Endodermal cell (in vitro differentiated cells): ENCODE data around the gene SCUBE1. TPM values are rescaled to one million over a fixed set of nuclear protein-coding genes. Genes with fewer than 3 reads are reported as not detected.

Experiments
- DNase-seq: peaks from one replicate; pipeline ENCODE4 v3.0.0-alpha.2; 2017
- H3K27ac ChIP-seq: 2 replicates; pipeline ENCODE4 v1.5.1; 2013; ENCODE audit warnings: mild to moderate bottlenecking, low read depth, low read length, moderate library complexity
- H3K27me3 ChIP-seq: 2 replicates; pipeline ENCODE4 v1.6.1; 2013; ENCODE audit warnings: mild to moderate bottlenecking, low read length, moderate library complexity; ENCODE audit not compliant: insufficient read depth, control insufficient read depth, poor library complexity, severe bottlenecking
- H3K36me3 ChIP-seq: 2 replicates; pipeline ENCODE4 v1.7.0; 2013; ENCODE audit warnings: mild to moderate bottlenecking, low read length, moderate library complexity; ENCODE audit not compliant: control insufficient read depth, insufficient read depth
- H3K4me1 ChIP-seq: one replicate; pipeline ENCODE4 v1.7.0; 2013; ENCODE audit warnings: low read length; ENCODE audit not compliant: control insufficient read depth, insufficient read depth
- H3K4me3 ChIP-seq: 2 replicates; pipeline ENCODE4 v1.5.1; 2013; ENCODE audit warnings: mild to moderate bottlenecking, low read length, moderate library complexity
- H3K9ac ChIP-seq: 2 replicates; pipeline ENCODE4 v1.6.1; 2013; ENCODE audit warnings: mild to moderate bottlenecking, low read length, moderate library complexity; ENCODE audit not compliant: poor library complexity, severe bottlenecking; ENCODE audit errors: extremely low read depth
- H3K9me3 ChIP-seq: 2 replicates; pipeline ENCODE4 v1.6.1; 2013; ENCODE audit warnings: mild to moderate bottlenecking, low read length, moderate library complexity; ENCODE audit not compliant: control insufficient read depth
- H3K27ac Mint-ChIP-seq: 2 replicates; pipeline ENCODE4 v1.8.0; 2020; ENCODE audit warnings: mixed read lengths
- H3K27me3 Mint-ChIP-seq: 2 replicates; pipeline ENCODE4 v1.8.0; 2021; ENCODE audit warnings: mild to moderate bottlenecking, mixed read lengths; ENCODE audit not compliant: insufficient read depth
- H3K36me3 Mint-ChIP-seq: 2 replicates; pipeline ENCODE4 v1.8.0; 2020; ENCODE audit warnings: low read depth, mixed read lengths
- H3K4me1 Mint-ChIP-seq: 2 replicates; pipeline ENCODE4 v1.8.0; 2020; ENCODE audit warnings: mixed read lengths
- H3K4me3 Mint-ChIP-seq: 2 replicates; pipeline ENCODE4 v1.8.0; 2020; ENCODE audit warnings: mild to moderate bottlenecking, moderate library complexity, mixed read lengths
- H3K9me3 Mint-ChIP-seq: 2 replicates; pipeline ENCODE4 v1.8.0; 2020; ENCODE audit warnings: mild to moderate bottlenecking, mixed read lengths
- CTCF ChIP-seq: fragments of 200-600 bp; sonication (generic); conservative IDR thresholded peaks from 2 replicates; pipeline ENCODE4 v1.5.0; 2021; ENCODE audit warnings: antibody characterized with exemption, mild to moderate bottlenecking
- WGBS, 2 experiments: methylation state at CpG; one replicate each; pipeline versions ENCODE4 v1.1.5 to v1.1.7; 2013; ENCODE audit warnings: missing lambda C conversion rate in 2 of 2, mixed read lengths in 1 of 2; ENCODE audit not compliant: insufficient coverage in 1 of 2, insufficient read length in 1 of 2; 5-methylcytosine and 5-hydroxymethylcytosine counted together
- total RNA-seq, 2 donors: library from RNA; stranded (reverse); fragmentation: NEBNext Ultra II Directional in 1 of 2; extraction: Animal tissue kit (Norgen Biotek cat#: 25700) in 1 of 2; gene quantifications; 2 replicates in 1 of 2; 3 replicates in 1 of 2; pipeline ENCODE4 v1.2.1, GENCODE V29; 2021

Gene SCUBE1
- total RNA-seq, 2 donors from 2014 or later = 0.13 to 0.95 TPM

GRCh38 chr22:43240614-43241013 is 102.6 kb downstream of the SCUBE1 start:
- H3K9ac ChIP-seq = no peak overlapping the region
- no peaks in the 10 kb centered on the region for H3K36me3 ChIP-seq
- H3K27me3 Mint-ChIP-seq = no peaks in the 10 kb centered on the region
- H3K27ac Mint-ChIP-seq = no peak overlapping the region
- peak; percentile 61 for DNase-seq
- H3K9me3 Mint-ChIP-seq = no peaks in the 10 kb centered on the region
- no peaks in the 10 kb centered on the region for H3K27me3 ChIP-seq
- TF ChIP-seq CTCF = no peak
- H3K36me3 Mint-ChIP-seq = no peaks in the 10 kb centered on the region
- no peak overlapping the region for H3K4me3 ChIP-seq
- H3K9me3 ChIP-seq = no peaks in the 10 kb centered on the region
- 90 to 97% methylated on average over 4 to 7 of the region's 7 CpGs for WGBS, 2 experiments
- no peak overlapping the region for H3K4me3 Mint-ChIP-seq
- H3K4me1 ChIP-seq = no peaks in the 10 kb centered on the region
- no peaks in the 10 kb centered on the region for H3K4me1 Mint-ChIP-seq
- no peak overlapping the region for H3K27ac ChIP-seq

GRCh38 chr22:43239956-43240355 is 103.2 kb downstream of the SCUBE1 start:
- Mint-ChIP-seq H3K27me3 (no peaks in the 10 kb centered on the region), H3K4me3 (no peak overlapping the region), H3K36me3 (no peaks in the 10 kb centered on the region), H3K27ac (no peak overlapping the region), H3K9me3 (no peaks in the 10 kb centered on the region), H3K4me1 (no peaks in the 10 kb centered on the region)
- 85 to 86% methylated on average over 7 to 9 of the region's 9 CpGs for WGBS, 2 experiments
- no peaks in the 10 kb centered on the region for H3K36me3 ChIP-seq
- no peak for DNase-seq
- no peak overlapping the region for H3K4me3 ChIP-seq
- H3K4me1 ChIP-seq = no peaks in the 10 kb centered on the region
- no peaks in the 10 kb centered on the region for H3K9me3 ChIP-seq
- H3K9ac ChIP-seq = no peak overlapping the region
- H3K27ac ChIP-seq = no peak overlapping the region
- no peak for TF ChIP-seq CTCF
- no peaks in the 10 kb centered on the region for H3K27me3 ChIP-seq

- no peak for TF ChIP-seq CTCF
- no peaks in the 10 kb centered on the region for H3K27me3 Mint-ChIP-seq
- no peaks in the 10 kb centered on the region for H3K4me1 Mint-ChIP-seq
- DNase-seq = no peak
- WGBS, 2 experiments = 82 to 85% methylated on average over 7 of the region's 7 CpGs
- H3K36me3 Mint-ChIP-seq = no peaks in the 10 kb centered on the region
- Histone ChIP-seq H3K9me3 (no peaks in the 10 kb centered on the region), H3K27ac (no peak overlapping the region), H3K36me3 (no peaks in the 10 kb centered on the region), H3K27me3 (no peaks in the 10 kb centered on the region), H3K4me3 (no peak overlapping the region), H3K4me1 (no peaks in the 10 kb centered on the region), H3K9ac (no peak overlapping the region)
- H3K9me3 Mint-ChIP-seq = no peaks in the 10 kb centered on the region
- no peak overlapping the region for H3K4me3 Mint-ChIP-seq
- no peak overlapping the region for H3K27ac Mint-ChIP-seq
These were observed 103.9 kb downstream of the SCUBE1 start for GRCh38 chr22:43239193-43239780.
